GM12891 (cell line): ENCODE data around the gene TAS1R3.
A peak's percentile ranks its signal among the peaks of the same experiment; 100 is the strongest.

Experiments
- DNase-seq: peaks from one replicate; pipeline ENCODE4 v3.0.0; 2011; ENCODE audit warnings: low spot score; ENCODE audit not compliant: insufficient read length
- FAIRE-seq: peaks from 2 replicates; lab custom pipeline; 2011; peaks lifted over from hg19 to GRCh38; lab: Jason Lieb, UNC
- PAX5 ChIP-seq: IDR thresholded peaks from 2 replicates; pipeline ENCODE4 v1.6.1; 2011; ENCODE audit warnings: low read length, moderate library complexity, mild to moderate bottlenecking; ENCODE audit not compliant: insufficient read depth, severe bottlenecking
- POLR2A ChIP-seq: IDR thresholded peaks from 2 replicates; pipeline ENCODE4 v1.6.1; 2011; ENCODE audit warnings: low read depth, low read length, control low read depth
- POLR2AphosphoS5 ChIP-seq: IDR thresholded peaks from 2 replicates; pipeline ENCODE4 v1.6.1; 2011; ENCODE audit warnings: low read depth, low read length, control low read depth
- POU2F2 ChIP-seq: IDR thresholded peaks from 2 replicates; pipeline ENCODE4 v1.6.1; 2011; ENCODE audit warnings: low read depth, mild to moderate bottlenecking, control low read depth, low read length, moderate library complexity
- SPI1 ChIP-seq: IDR thresholded peaks from 2 replicates; pipeline ENCODE4 v1.6.1; 2011; ENCODE audit warnings: low read depth, low read length, control low read depth
- TAF1 ChIP-seq: IDR thresholded peaks from 2 replicates; pipeline ENCODE4 v1.6.1; 2011; ENCODE audit warnings: low read depth, low read length, control low read depth

Gene TAS1R3

DNA sequence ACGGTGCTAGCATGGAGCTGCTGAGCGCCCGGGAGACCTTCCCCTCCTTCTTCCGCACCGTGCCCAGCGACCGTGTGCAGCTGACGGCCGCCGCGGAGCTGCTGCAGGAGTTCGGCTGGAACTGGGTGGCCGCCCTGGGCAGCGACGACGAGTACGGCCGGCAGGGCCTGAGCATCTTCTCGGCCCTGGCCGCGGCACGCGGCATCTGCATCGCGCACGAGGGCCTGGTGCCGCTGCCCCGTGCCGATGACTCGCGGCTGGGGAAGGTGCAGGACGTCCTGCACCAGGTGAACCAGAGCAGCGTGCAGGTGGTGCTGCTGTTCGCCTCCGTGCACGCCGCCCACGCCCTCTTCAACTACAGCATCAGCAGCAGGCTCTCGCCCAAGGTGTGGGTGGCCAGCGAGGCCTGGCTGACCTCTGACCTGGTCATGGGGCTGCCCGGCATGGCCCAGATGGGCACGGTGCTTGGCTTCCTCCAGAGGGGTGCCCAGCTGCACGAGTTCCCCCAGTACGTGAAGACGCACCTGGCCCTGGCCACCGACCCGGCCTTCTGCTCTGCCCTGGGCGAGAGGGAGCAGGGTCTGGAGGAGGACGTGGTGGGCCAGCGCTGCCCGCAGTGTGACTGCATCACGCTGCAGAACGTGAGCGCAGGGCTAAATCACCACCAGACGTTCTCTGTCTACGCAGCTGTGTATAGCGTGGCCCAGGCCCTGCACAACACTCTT, 1.1 kb downstream of the TAS1R3 start:
- no peak for DNase-seq

DNA sequence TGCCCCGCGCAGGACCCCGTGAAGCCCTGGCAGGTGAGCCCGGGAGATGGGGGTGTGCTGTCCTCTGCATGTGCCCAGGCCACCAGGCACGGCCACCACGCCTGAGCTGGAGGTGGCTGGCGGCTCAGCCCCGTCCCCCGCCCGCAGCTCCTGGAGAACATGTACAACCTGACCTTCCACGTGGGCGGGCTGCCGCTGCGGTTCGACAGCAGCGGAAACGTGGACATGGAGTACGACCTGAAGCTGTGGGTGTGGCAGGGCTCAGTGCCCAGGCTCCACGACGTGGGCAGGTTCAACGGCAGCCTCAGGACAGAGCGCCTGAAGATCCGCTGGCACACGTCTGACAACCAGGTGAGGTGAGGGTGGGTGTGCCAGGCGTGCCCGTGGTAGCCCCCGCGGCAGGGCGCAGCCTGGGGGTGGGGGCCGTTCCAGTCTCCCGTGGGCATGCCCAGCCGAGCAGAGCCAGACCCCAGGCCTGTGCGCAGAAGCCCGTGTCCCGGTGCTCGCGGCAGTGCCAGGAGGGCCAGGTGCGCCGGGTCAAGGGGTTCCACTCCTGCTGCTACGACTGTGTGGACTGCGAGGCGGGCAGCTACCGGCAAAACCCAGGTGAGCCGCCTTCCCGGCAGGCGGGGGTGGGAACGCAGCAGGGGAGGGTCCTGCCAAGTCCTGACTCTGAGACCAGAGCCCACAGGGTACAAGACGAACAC, 1.8 kb downstream of the TAS1R3 start:
- DNase-seq (no peak), FAIRE-seq (no peak)
- no peak for TF ChIP-seq POU2F2
- no peak for TF ChIP-seq SPI1
- no peak for TF ChIP-seq POLR2AphosphoS5
- no peak for TF ChIP-seq TAF1
- TF ChIP-seq PAX5 = no peak
- no peak for TF ChIP-seq POLR2A

More for the DNA sequence above, 1.1 kb downstream of the TAS1R3 start:
- FAIRE-seq = no peak
- TF ChIP-seq POU2F2 (no peak), SPI1 (no peak), POLR2A (no peak), PAX5 (no peak), TAF1 (no peak), POLR2AphosphoS5 (no peak; the same call in 1 of the 2 replicates)

DNA sequence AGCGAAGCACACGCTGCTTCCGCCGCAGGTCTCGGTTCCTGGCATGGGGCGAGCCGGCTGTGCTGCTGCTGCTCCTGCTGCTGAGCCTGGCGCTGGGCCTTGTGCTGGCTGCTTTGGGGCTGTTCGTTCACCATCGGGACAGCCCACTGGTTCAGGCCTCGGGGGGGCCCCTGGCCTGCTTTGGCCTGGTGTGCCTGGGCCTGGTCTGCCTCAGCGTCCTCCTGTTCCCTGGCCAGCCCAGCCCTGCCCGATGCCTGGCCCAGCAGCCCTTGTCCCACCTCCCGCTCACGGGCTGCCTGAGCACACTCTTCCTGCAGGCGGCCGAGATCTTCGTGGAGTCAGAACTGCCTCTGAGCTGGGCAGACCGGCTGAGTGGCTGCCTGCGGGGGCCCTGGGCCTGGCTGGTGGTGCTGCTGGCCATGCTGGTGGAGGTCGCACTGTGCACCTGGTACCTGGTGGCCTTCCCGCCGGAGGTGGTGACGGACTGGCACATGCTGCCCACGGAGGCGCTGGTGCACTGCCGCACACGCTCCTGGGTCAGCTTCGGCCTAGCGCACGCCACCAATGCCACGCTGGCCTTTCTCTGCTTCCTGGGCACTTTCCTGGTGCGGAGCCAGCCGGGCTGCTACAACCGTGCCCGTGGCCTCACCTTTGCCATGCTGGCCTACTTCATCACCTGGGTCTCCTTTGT, 2.6 kb downstream of the TAS1R3 start:
- no peak for TF ChIP-seq SPI1
- TF ChIP-seq PAX5 = no peak
- no peak for TF ChIP-seq TAF1
- TF ChIP-seq POLR2A = no peak
- no peak for TF ChIP-seq POU2F2
- FAIRE-seq (no peak), DNase-seq (no peak)

DNA sequence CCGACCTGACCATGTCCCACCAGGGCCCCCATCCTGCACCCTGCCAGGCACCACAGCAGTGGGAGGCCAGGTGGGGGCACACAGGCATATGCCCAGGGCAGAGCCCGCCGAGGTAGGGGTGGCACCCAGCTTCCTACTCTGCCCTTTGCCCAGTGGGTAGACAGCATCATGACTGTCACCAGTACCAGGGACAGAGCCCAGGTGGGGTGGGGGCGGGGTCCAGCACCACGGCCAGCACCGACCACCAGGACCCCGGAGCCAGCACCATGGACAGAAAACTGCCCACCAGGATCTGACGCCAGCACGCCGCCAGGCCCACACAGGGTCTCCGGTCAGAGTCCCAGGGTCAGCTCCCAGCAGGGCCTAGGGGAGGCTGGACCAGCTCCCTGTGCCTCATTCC, 3.8 kb downstream of the TAS1R3 start:
- TF ChIP-seq PAX5 (no peak), POLR2A (no peak), TAF1 (no peak), SPI1 (no peak), POU2F2 (no peak), POLR2AphosphoS5 (no peak)
- FAIRE-seq (no peak), DNase-seq (no peak)

DNA sequence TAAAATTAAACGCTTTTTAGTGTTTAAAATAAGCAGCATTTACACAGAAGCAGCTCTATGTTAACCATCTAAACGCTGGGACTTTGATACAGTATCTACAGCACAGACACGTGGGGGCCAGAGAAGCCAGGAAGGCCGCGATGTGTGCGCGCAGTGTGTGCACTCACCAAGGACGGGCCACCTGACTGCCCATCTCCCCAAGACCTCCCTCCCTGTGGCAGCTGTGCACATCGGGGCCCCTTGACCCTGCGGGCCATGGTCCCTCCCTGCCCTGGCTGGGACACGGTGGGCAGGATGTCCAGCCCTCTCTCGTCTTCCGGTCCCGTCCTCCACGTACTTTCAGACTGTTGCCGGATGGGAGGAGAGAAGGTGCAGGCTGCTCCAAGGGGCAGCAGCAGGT, 4.2 kb downstream of the TAS1R3 start:
- TF ChIP-seq POU2F2 (no peak), SPI1 (no peak), PAX5 (no peak), TAF1 (no peak), POLR2AphosphoS5 (no peak), POLR2A (no peak)
- FAIRE-seq (no peak), DNase-seq (no peak)

DNA sequence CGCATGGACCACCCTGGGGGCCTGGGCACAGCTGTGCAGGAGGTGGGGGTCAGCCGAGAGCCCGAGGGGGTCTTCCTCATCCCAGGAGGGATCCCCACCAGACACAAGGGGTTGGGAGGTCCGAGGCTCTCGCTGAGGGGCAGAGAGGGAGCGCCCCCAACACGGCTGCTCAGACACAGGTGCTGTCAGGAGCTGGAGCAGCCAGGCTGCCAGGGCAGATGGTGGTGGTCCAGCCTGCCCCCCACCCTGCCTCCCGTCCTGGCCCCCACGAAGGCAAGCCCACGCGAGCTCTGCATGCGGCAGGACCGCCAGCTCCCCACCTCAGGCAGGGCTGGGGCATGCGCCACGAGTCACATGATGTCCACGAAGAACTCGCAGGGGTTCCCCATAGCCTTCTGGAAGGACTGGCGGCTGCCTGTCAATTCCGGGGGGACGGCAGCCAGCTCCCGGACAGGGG, 4.7 kb downstream of the TAS1R3 start:
- FAIRE-seq (no peak), DNase-seq (no peak)
- TF ChIP-seq POLR2A (no peak), PAX5 (no peak), POLR2AphosphoS5 (no peak), TAF1 (no peak), POU2F2 (no peak), SPI1 (no peak)

DNA sequence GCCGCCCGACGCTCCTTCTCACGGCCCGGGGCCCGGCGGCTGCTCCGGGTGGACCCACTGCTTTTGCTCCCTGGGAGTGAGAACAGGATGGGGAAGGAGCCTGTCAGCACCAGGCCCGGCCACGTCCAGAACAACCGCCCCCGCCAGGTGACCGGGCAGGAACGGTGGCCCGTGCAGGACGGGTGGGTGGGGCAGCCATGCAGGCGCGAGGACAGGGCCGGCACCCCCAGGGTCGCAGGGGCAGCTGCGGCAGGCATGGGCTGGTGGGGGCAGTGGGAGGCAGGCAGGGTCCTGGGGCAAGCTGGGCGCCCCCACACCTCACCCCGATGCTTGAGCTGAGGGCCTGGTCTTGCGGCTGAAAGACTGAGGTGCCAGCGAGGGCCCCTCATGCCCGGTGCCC, 5.4 kb downstream of the TAS1R3 start:
- no peak for FAIRE-seq
- TF ChIP-seq POLR2AphosphoS5 (no peak), POU2F2 (no peak), TAF1 (no peak), SPI1 (no peak), POLR2A (no peak)
- DNase-seq = no peak

DNA sequence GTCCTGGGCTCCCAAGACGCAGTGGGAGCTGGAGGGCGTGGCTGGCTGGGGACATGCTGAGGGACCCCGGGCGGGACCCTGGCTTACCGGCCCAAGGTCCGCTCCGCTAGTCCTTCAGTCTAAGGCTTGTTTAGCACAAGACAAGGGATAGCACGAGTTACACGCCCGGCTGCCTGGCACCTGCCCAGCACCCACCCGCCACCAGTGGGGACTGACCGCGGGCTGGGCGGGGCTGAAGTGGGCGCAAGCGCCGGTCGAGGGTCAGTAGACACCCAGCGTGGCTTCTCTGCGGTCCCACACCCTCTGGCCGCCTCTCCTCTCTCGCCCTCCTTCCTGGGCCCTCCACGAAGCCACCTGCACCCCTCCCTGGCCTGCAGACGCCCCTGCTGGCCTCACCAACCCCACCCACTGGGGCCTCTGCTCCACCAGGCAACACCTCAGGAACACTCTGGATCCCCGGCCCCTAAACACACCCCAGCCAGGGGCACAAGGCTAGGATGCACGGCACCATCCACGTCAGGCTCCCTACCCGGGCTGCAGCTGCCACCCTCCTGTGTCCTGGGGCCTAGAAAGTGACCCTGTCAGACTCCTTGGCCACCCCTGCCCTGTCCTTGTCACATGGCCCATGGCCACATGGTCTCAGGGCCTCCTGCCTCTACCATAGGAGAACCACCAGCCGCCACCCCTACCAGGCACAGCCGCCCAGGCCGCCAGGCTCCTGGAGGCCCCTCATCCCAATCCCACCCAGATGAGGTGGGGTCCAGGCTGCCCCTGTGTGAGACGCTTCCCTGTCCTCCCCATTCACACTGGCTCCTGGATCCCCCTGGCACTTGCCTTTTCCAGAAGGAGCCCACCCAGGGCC, 6.1 kb downstream of the TAS1R3 start:
- FAIRE-seq (no peak), DNase-seq (no peak)
- TF ChIP-seq SPI1 (no peak), PAX5 (no peak), POLR2A (no peak), POLR2AphosphoS5 (no peak), POU2F2 (no peak), TAF1 (no peak)

DNA sequence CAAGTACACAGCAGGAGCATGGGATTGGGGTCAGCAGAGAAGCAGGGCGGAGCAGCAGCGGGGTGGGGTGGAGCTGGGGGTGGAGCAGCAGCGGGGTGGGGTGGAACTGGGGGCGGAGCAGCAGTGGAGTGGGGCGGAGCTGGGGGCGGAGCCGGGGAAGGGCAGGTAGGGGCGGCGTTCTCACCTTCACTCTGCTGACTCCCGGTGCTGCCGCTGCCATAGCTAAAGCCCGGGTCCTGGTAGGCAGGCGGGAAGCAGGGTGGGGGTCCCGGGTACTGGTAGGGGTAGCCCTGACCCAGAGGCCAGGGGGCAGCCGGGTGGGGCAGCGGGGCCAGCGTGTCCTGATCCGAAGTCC, 6.7 kb downstream of the TAS1R3 start:
- DNase-seq (peak; percentile 90), FAIRE-seq (peak; percentile 20)
- TF ChIP-seq POLR2AphosphoS5 = no peak
- TF ChIP-seq SPI1 = no peak
- TF ChIP-seq TAF1 = no peak
- TF ChIP-seq POLR2A = no peak
- no peak for TF ChIP-seq POU2F2
- TF ChIP-seq PAX5 = no peak
